ENCODE measurements around the gene BTRC.

- no peak for TF ChIP-seq POLR2A (IDR thresholded peaks at IDR 0.05)
- TF ChIP-seq CTCF (IDR thresholded peaks at IDR 0.05), result no peak
Measured at GRCh38 chr10:101363850-101364400, 10.0 kb downstream of the BTRC start.

Measured in Peyer's patch (tissue), 4 donors.